BJ (cell line): ENCODE data around the gene OTOGL. TPM values are rescaled to one million over a fixed set of nuclear protein-coding genes. Genes with fewer than 3 reads are reported as not detected.
"Not testable (repeated sequence)": the region's sequence is repeated elsewhere in the genome, so short reads cannot be mapped to it uniquely, and the experiment has no call there.

Experiments used
- CTCF ChIA-PET: fragments of 350-600 bp; formaldehyde crosslinking; extraction: SDS; loops from one replicate; lab custom pipeline; 2021; ENCODE audit warnings: antibody characterized with exemption, inconsistent platforms; lab: Yijun Ruan, JAX
- POLR2A ChIA-PET: fragments of 300-600 bp; sonication (Branson Sonifier 250); formaldehyde crosslinking; extraction: SDS; loops from one replicate; lab custom pipeline; 2021; ENCODE audit warnings: antibody characterized with exemption; lab: Charles Lee
- DNase-seq: peaks from one replicate; pipeline ENCODE4 v3.0.0-alpha.2; 2011; ENCODE audit warnings: low read depth
- H3K27me3 ChIP-seq: 2 replicates; pipeline ENCODE4 v1.6.0; 2011; ENCODE audit warnings: low read length; ENCODE audit not compliant: control insufficient read depth, insufficient read depth
- H3K36me3 ChIP-seq: 2 replicates; pipeline ENCODE4 v1.5.1; 2011; ENCODE audit warnings: low read length; ENCODE audit not compliant: control insufficient read depth, insufficient read depth
- H3K4me3 ChIP-seq: 2 replicates; pipeline ENCODE4 v1.5.1; 2011; ENCODE audit warnings: low read depth, mild to moderate bottlenecking, control low read depth, low read length
- CTCF ChIP-seq: IDR thresholded peaks from 2 replicates; pipeline ENCODE4 v1.5.1; 2011; ENCODE audit warnings: low read depth, mild to moderate bottlenecking, control low read depth, inconsistent platforms, low read length, moderate library complexity; ENCODE audit not compliant: insufficient read depth
- polyA plus RNA-seq: library from polyadenylated mRNA; depleted of rRNA; stranded (reverse); fragments of >200 nt; gene quantifications from 2 replicates; pipeline ENCODE4 v1.2.3, GENCODE V29; 2011

The OTOGL gene
- polyA plus RNA-seq, 1 experiment: 0.10 TPM

- no peak for TF ChIP-seq CTCF
These were observed 43.3 kb downstream of the OTOGL start for GRCh38 chr12:80142640-80143039.

GRCh38 chr12:80143537-80143936, 44.2 kb downstream of the OTOGL start:
- CTCF ChIA-PET: no interaction called here

More at GRCh38 chr12:80142640-80143039, 43.3 kb downstream of the OTOGL start:
- ChIA-PET POLR2A (no interaction called here), CTCF (no interaction called here)
- Histone ChIP-seq H3K27me3 (no peaks in the 10 kb centered on the region), H3K36me3 (no peaks in the 10 kb centered on the region), H3K4me3 (no peak overlapping the region)
- no peak for DNase-seq

GRCh38 chr12:80149547-80150313, 50.4 kb downstream of the OTOGL start:
- POLR2A ChIA-PET, H3K36me3 ChIP-seq, H3K4me3 ChIP-seq, H3K27me3 ChIP-seq, CTCF ChIA-PET, DNase-seq: not testable (repeated sequence)

More at GRCh38 chr12:80143537-80143936, 44.2 kb downstream of the OTOGL start:
- Histone ChIP-seq H3K27me3 (no peaks in the 10 kb centered on the region), H3K36me3 (no peaks in the 10 kb centered on the region), H3K4me3 (no peak overlapping the region)
- DNase-seq: no peak
- POLR2A ChIA-PET: no interaction called here
- TF ChIP-seq CTCF: no peak

GRCh38 chr12:80151131-80151530, 51.8 kb downstream of the OTOGL start:
- Histone ChIP-seq H3K4me3 (no peak overlapping the region), H3K36me3 (no peaks in the 10 kb centered on the region), H3K27me3 (no peaks in the 10 kb centered on the region)
- TF ChIP-seq CTCF: no peak
- ChIA-PET CTCF (interaction anchor here (0.6 to 1.0 kb wide), 2 partner anchors 13 to 201 kb away, joined by 3 read pairs; no protein-coding TSS in a partner anchor), POLR2A (no interaction called here)
- no peak for DNase-seq

- Histone ChIP-seq H3K36me3 (no peaks in the 10 kb centered on the region), H3K4me3 (no peak overlapping the region), H3K27me3 (no peaks in the 10 kb centered on the region)
- DNase-seq: no peak
- no peak for TF ChIP-seq CTCF
- ChIA-PET CTCF (no interaction called here), POLR2A (no interaction called here)
These were observed 54.9 kb downstream of the OTOGL start for GRCh38 chr12:80154261-80154660.
